Aorta (tissue), 5 donors: Measurements from ENCODE around the gene EHD3. TPM values are rescaled to one million over a fixed set of nuclear protein-coding genes. Genes with fewer than 3 reads are reported as not detected.

Source experiments
- ATAC-seq: fragments of 200-7000 bp; cut with Tn5 transposase; one replicate; pipeline ENCODE4 v1.9.1; 2022; ENCODE audit warnings: moderate library complexity; ENCODE audit not compliant: low FRiP score
- DNase-seq, 2 donors: peaks; one replicate each; pipeline ENCODE4 v3.0.0-alpha.2; 2020
- H3K27ac ChIP-seq, 2 donors: one replicate each; pipeline ENCODE4 v1.5.1; 2013; ENCODE audit warnings: low read length in 2 of 2, mild to moderate bottlenecking in 2 of 2, moderate library complexity in 2 of 2, control low read depth in 1 of 2, inconsistent platforms in 1 of 2, low read depth in 1 of 2
- H3K27me3 ChIP-seq, 2 donors: one replicate each; pipeline ENCODE4 v1.6.1; 2013; ENCODE audit warnings: control low read depth in 1 of 2, low read length in 1 of 2, mild to moderate bottlenecking in 1 of 2, moderate library complexity in 1 of 2; ENCODE audit not compliant: insufficient read depth in 2 of 2, control insufficient read depth in 1 of 2
- H3K36me3 ChIP-seq, 2 donors: one replicate each; pipeline ENCODE4 v1.6.1; 2013; ENCODE audit warnings: control low read depth in 1 of 2, low read length in 1 of 2, mild to moderate bottlenecking in 1 of 2; ENCODE audit not compliant: insufficient read depth in 2 of 2, control insufficient read depth in 1 of 2
- H3K4me1 ChIP-seq, 2 donors: one replicate each; pipeline ENCODE4 v1.6.1; 2013; ENCODE audit warnings: low read length in 2 of 2, control low read depth in 1 of 2, mild to moderate bottlenecking in 1 of 2, moderate library complexity in 1 of 2; ENCODE audit not compliant: insufficient read depth in 2 of 2, control insufficient read depth in 1 of 2
- H3K4me3 ChIP-seq, 2 donors: one replicate each; pipeline ENCODE4 v1.5.1; 2013; ENCODE audit warnings: low read length in 2 of 2, control low read depth in 1 of 2, mild to moderate bottlenecking in 1 of 2
- H3K9me3 ChIP-seq: one replicate; pipeline ENCODE4 v1.6.1; 2013; ENCODE audit warnings: mild to moderate bottlenecking, low read length; ENCODE audit not compliant: control insufficient read depth
- WGBS, 2 donors: extraction: QIAGEN DNeasy Blood & Tissue Kit; methylation state at CpG; one replicate each; pipeline ENCODE4 v1.1.7; 2013; 5-methylcytosine and 5-hydroxymethylcytosine counted together
- intact Hi-C, 2 donors: fragments of 100-400 bp; cut with DNase I; formaldehyde crosslinking; loops; one replicate each; pipeline versions ENCODE4 v1.14.2 to v1.15.0; 2022
- polyA plus RNA-seq, 2 donors: library from polyadenylated mRNA; stranded (reverse); fragments of 200-250 nt; gene quantifications; one replicate each; pipeline ENCODE4 v1.2.3, GENCODE V29; 2013
- total RNA-seq, 2 donors: library from RNA; stranded (reverse); fragmentation: NEBNext Ultra II Directional; extraction: Animal tissue kit (Norgen Biotek cat#: 25700); gene quantifications; one replicate each; pipeline ENCODE4 v1.2.1, GENCODE V29; 2021
- donor health status: healthy with polysubstance abuse.
- donor health status: Bipolar disorder and iron deficiency.
- donor health status: DM: no; HTN: no; CAD: no.
- donor health status: DM: no; HTN: no; CAD: no.
- donor health status: DM: yes; HTN: yes; CAD: no.

EHD3 gene
- total and polyA plus RNA-seq, 4 donors, result 14.0 to 28.8 (median 18.1) TPM

- Histone ChIP-seq H3K27ac (peak overlapping the region in 1 of 2 donors; percentile 52), H3K4me3 (no peak overlapping the region), H3K4me1 (peaks cover 0 to 3% of the 10 kb centered on the region in 2 donors), H3K27me3 (no peaks in the 10 kb centered on the region), H3K36me3 (no peaks in the 10 kb centered on the region), H3K9me3 (no peaks in the 10 kb centered on the region)
- intact Hi-C loops, result loop anchor here in 1 of 2 donors (5.0 kb wide), 1 partner anchor 61 kb away; no protein-coding TSS in a partner anchor
- DNase-seq (no peak), ATAC-seq (no peak)
- WGBS, 2 donors, result 93 to 96% methylated on average over 7 of the region's 7 CpGs
Measured at GRCh38 chr2:31236433-31237205, 2.7 kb downstream of the EHD3 start.

GRCh38 chr2:31237348-31238017 lies 3.5 kb downstream of the EHD3 start:
- H3K4me3 ChIP-seq, result no peak overlapping the region
- H3K27ac ChIP-seq, result no peak overlapping the region
- no peaks in the 10 kb centered on the region for H3K27me3 ChIP-seq
- ATAC-seq (no peak), DNase-seq (no peak)
- peaks cover 0 to 3% of the 10 kb centered on the region in 2 donors for H3K4me1 ChIP-seq
- H3K36me3 ChIP-seq, result no peaks in the 10 kb centered on the region
- H3K9me3 ChIP-seq, result no peaks in the 10 kb centered on the region
- WGBS, 2 donors, result 96 to 99% methylated on average over 9 of the region's 9 CpGs
- intact Hi-C loops, result loop anchor here (2.0 to 5.0 kb wide), 2 partner anchors 59 to 60 kb away; no protein-coding TSS in a partner anchor

- H3K9me3 ChIP-seq, result no peaks in the 10 kb centered on the region
- H3K36me3 ChIP-seq, result no peaks in the 10 kb centered on the region
- H3K4me1 ChIP-seq, result peaks cover 0 to 3% of the 10 kb centered on the region in 2 donors
- ATAC-seq (no peak), DNase-seq (no peak)
- H3K4me3 ChIP-seq, result no peak overlapping the region
- intact Hi-C loops, result loop anchor here (2.0 to 5.0 kb wide), 2 partner anchors 58 to 59 kb away; no protein-coding TSS in a partner anchor
- no peaks in the 10 kb centered on the region for H3K27me3 ChIP-seq
- peak overlapping the region; percentile 46 to 86 for H3K27ac ChIP-seq
- 32 to 36% methylated on average over 10 of the region's 10 CpGs for WGBS, 2 donors
Measured at GRCh38 chr2:31238126-31238905, 4.4 kb downstream of the EHD3 start.

GRCh38 chr2:31238906-31239592 lies 5.1 kb downstream of the EHD3 start:
- H3K27me3 ChIP-seq, result no peaks in the 10 kb centered on the region
- H3K4me1 ChIP-seq, result peaks cover 0 to 3% of the 10 kb centered on the region in 2 donors
- H3K36me3 ChIP-seq, result no peaks in the 10 kb centered on the region
- no peak overlapping the region for H3K4me3 ChIP-seq
- intact Hi-C loops, result loop anchor here (2.0 to 5.0 kb wide), 2 partner anchors 58 kb away; no protein-coding TSS in a partner anchor
- H3K27ac ChIP-seq, result peak overlapping the region; percentile 76 to 86
- 78% methylated on average over 13 of the region's 13 CpGs for WGBS, 2 donors
- no peaks in the 10 kb centered on the region for H3K9me3 ChIP-seq
- DNase-seq, result no peak
- no peak for ATAC-seq

GRCh38 chr2:31239593-31240177 lies 5.7 kb downstream of the EHD3 start:
- H3K4me3 ChIP-seq, result no peak overlapping the region
- no peaks in the 10 kb centered on the region for H3K9me3 ChIP-seq
- H3K27ac ChIP-seq, result peak overlapping the region; percentile 76 to 89
- peaks cover 0 to 3% of the 10 kb centered on the region in 2 donors for H3K4me1 ChIP-seq
- peak; percentile 91 for ATAC-seq
- H3K36me3 ChIP-seq, result no peaks in the 10 kb centered on the region
- no peaks in the 10 kb centered on the region for H3K27me3 ChIP-seq
- 12 to 14% methylated on average over 21 to 22 of the region's 22 CpGs for WGBS, 2 donors
- DNase-seq, result peak; percentile 87 to 89
- intact Hi-C loops, result loop anchor here (2.0 to 5.0 kb wide), 3 partner anchors 29 to 58 kb away; no protein-coding TSS in a partner anchor

- Histone ChIP-seq H3K27ac (peak overlapping the region; percentile 33 to 89), H3K9me3 (no peaks in the 10 kb centered on the region), H3K36me3 (no peaks in the 10 kb centered on the region), H3K4me3 (no peak overlapping the region), H3K27me3 (no peaks in the 10 kb centered on the region), H3K4me1 (peaks cover 0 to 3% of the 10 kb centered on the region in 2 donors)
- ATAC-seq (no peak), DNase-seq (no peak)
- intact Hi-C loops, result loop anchor here in 1 of 2 donors (2.0 kb wide), 1 partner anchor 28 kb away; no protein-coding TSS in a partner anchor
- WGBS, 2 donors, result 70 to 77% methylated on average over 11 of the region's 11 CpGs
Measured at GRCh38 chr2:31240381-31241365, 6.7 kb downstream of the EHD3 start.

GRCh38 chr2:31241625-31242270 lies 7.8 kb downstream of the EHD3 start:
- 88 to 89% methylated on average over 10 of the region's 10 CpGs for WGBS, 2 donors
- ATAC-seq (no peak), DNase-seq (no peak)
- intact Hi-C loops, result loop anchor here in 1 of 2 donors (2.0 kb wide), 1 partner anchor 27 kb away; no protein-coding TSS in a partner anchor
- no peak overlapping the region for H3K4me3 ChIP-seq
- H3K27ac ChIP-seq, result no peak overlapping the region
- H3K36me3 ChIP-seq, result no peaks in the 10 kb centered on the region
- no peaks in the 10 kb centered on the region for H3K9me3 ChIP-seq
- no peaks in the 10 kb centered on the region for H3K27me3 ChIP-seq
- peaks cover 0 to 3% of the 10 kb centered on the region in 2 donors for H3K4me1 ChIP-seq
